ENCODE results near the gene APLF.
A peak's percentile ranks its signal among the peaks of the same experiment; 100 is the strongest.
"Not testable (repeated sequence)": the region's sequence is repeated elsewhere in the genome, so short reads cannot be mapped to it uniquely, and the experiment has no call there.

The APLF gene

DNA sequence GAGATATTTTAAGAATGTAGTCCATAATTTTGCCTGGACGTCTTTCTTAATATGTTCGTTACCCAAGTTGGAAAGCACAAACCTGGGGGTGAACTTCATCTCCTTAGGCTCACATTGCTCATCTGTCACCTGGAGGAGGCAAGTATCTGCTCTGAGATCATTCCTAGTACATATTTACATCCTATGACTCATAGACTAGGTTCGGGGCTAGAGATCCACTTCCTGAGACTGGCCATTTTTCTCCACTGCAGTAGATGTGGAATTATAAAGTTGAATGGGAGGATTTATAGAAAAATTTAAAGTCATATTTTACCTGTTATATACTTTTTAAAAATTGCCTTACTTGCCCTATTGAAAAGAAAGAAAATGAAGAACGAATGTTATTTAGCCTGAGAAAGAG lies 98.5 kb downstream of the APLF start:
- H3K4me3 ChIP-seq = no peak overlapping the region
- H3K36me3 ChIP-seq (replicated peaks) = no peaks in the 10 kb centered on the region
- H3K27me3 ChIP-seq (ENCODE audit: low read depth) = no peaks in the 10 kb centered on the region
- H3K9me3 ChIP-seq = no peaks in the 10 kb centered on the region
- in situ Hi-C loops (cut with MboI; ENCODE audit: low sequenced_read_pairs) = no loop called here
- no peaks in the 10 kb centered on the region for H3K4me1 ChIP-seq
- DNase-seq (ENCODE audit: low spot score in 2 of 2) = no peak

DNA sequence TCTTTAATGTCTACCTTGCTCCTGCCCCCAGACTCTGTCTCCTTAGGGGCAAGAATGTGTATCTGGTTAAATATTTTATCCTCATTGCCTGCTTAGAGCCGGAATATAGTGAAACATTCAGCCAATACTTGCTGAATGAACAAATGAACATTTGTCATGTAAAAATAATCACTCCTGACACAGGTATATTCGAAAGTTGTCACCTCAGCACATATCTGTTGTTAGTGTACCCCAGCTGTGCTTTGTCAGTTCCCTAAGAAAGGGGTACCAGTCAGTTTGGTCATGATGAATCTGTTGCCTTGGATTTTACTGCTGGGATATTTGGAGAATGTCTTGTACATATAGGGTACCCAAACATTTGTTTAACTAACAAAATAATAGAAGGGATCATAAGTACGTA lies 99.0 kb downstream of the APLF start:
- H3K9me3 ChIP-seq = no peaks in the 10 kb centered on the region
- no peak overlapping the region for H3K4me3 ChIP-seq
- in situ Hi-C loops (cut with MboI; ENCODE audit: low sequenced_read_pairs) = no loop called here
- DNase-seq (ENCODE audit: low spot score in 2 of 2) = no peak
- no peaks in the 10 kb centered on the region for H3K4me1 ChIP-seq
- H3K36me3 ChIP-seq (replicated peaks) = no peaks in the 10 kb centered on the region
- no peaks in the 10 kb centered on the region for H3K27me3 ChIP-seq (ENCODE audit: low read depth)

DNA sequence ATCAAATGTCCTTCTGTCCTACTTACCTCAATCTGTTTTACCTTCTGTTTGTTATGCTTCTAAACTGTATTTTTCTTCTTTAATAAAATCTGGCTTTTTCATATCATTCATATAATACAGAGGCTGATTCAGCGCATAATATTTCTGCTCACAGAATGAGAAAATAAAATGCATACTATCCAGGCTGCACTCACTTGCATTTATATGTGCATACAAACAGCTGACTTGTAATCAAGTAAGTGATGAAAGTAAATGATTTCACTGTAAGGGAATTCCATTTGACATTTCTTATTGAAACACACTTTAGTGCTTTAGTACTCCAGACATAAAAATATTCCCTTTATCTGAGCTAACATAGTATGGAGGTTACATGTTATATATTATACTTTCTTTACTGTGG lies 100.7 kb downstream of the APLF start:
- DNase-seq (ENCODE audit: low spot score in 2 of 2) = no peak
- in situ Hi-C loops (cut with MboI; ENCODE audit: low sequenced_read_pairs) = no loop called here
- Histone ChIP-seq H3K27me3 (ENCODE audit: low read depth) (no peaks in the 10 kb centered on the region), H3K4me1 (no peaks in the 10 kb centered on the region), H3K9me3 (no peaks in the 10 kb centered on the region), H3K36me3 (replicated peaks) (no peaks in the 10 kb centered on the region), H3K4me3 (no peak overlapping the region)

DNA sequence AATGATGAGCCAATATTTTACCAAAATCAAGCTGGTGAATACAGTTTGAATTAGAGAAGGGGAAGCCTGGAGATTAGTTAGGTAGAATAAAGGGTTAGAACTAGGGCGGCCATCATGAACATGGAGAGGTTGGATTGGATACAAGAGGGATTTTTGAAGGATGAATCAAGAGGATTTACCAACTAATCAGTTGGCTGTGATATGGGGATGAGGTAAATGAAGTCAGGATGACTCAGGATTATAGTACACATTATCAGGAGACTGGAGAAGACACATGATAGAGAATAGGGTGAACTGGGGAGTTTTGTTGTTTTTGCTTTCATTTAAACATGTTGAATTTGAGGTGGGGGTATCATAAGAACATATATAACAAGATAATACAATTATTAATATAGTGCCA lies 102.2 kb downstream of the APLF start:
- H3K36me3 ChIP-seq (replicated peaks) = no peaks in the 10 kb centered on the region
- in situ Hi-C loops (cut with MboI; ENCODE audit: low sequenced_read_pairs) = no loop called here
- no peak overlapping the region for H3K4me3 ChIP-seq
- no peaks in the 10 kb centered on the region for H3K27me3 ChIP-seq (ENCODE audit: low read depth)
- DNase-seq (ENCODE audit: low spot score in 2 of 2) = no peak
- no peaks in the 10 kb centered on the region for H3K9me3 ChIP-seq
- H3K4me1 ChIP-seq = no peaks in the 10 kb centered on the region

DNA sequence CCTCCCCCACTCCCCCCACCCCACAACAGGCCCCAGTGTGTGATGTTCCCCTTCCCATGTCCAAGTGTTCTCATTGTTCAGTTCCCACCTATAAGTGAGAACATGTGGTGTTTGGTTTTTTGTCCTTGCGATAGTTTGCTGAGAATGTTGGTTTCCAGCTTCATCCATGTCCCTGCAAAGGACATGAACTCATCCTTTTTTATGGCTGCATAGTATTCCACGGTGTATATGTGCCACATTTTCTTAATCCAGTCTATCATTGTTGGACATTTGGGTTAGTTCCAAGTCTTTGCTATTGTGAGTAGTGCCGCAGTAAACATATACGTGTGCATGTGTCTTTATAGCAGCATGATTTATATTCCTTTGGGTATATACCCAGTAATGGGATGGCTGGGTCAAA lies 103.0 kb downstream of the APLF start:
- H3K4me1 ChIP-seq; H3K9me3 ChIP-seq; H3K4me3 ChIP-seq; in situ Hi-C loops (cut with MboI; ENCODE audit: low sequenced_read_pairs); DNase-seq (ENCODE audit: low spot score in 2 of 2); H3K36me3 ChIP-seq (replicated peaks); H3K27me3 ChIP-seq (ENCODE audit: low read depth): not testable (repeated sequence)

DNA sequence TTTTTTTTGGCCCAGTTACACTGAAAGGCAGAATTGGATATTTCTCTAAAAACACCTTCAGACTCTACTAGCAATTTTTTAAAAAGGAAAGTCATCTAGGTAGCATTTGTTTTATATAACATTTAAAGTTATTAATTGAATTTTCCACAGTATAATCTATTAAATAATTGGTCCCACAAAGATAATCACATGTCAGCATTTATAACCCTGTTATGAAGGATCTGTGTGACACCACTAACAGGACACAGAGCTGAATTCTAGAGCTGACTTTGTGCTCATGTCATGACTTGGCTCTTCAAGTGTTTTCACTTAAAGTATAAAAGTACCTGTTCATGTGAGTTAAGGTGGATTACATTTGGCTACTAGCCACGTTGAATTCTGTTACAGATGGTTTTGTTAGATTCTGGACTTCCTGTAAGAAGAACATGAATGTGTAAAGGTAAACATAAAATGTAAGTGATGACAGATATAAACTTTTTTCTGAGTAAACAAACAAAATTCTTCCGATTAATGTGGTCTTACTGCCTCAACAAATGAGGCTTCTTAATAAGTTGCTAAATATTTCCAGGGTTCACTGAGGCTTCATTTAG lies 106.9 kb downstream of the APLF start:
- H3K4me1 ChIP-seq = peaks cover 6% of the 10 kb centered on the region; the same call in 1 of the 2 replicates
- no peaks in the 10 kb centered on the region for H3K9me3 ChIP-seq
- no peak for DNase-seq (ENCODE audit: low spot score in 2 of 2)
- H3K27me3 ChIP-seq (ENCODE audit: low read depth) = no peaks in the 10 kb centered on the region
- H3K4me3 ChIP-seq = no peak overlapping the region
- no peaks in the 10 kb centered on the region for H3K36me3 ChIP-seq (replicated peaks)
- in situ Hi-C loops (cut with MboI; ENCODE audit: low sequenced_read_pairs) = no loop called here

GRCh38 chr2:68577183-68577582 lies 109.8 kb downstream of the APLF start:
- no peak for DNase-seq (ENCODE audit: low spot score in 2 of 2)
- no peak overlapping the region for H3K4me3 ChIP-seq
- in situ Hi-C loops (cut with MboI; ENCODE audit: low sequenced_read_pairs) = no loop called here
- no peaks in the 10 kb centered on the region for H3K36me3 ChIP-seq (replicated peaks)
- H3K4me1 ChIP-seq = peaks cover 6% of the 10 kb centered on the region; the same call in 1 of the 2 replicates
- no peaks in the 10 kb centered on the region for H3K9me3 ChIP-seq
- no peaks in the 10 kb centered on the region for H3K27me3 ChIP-seq (ENCODE audit: low read depth)

DNA sequence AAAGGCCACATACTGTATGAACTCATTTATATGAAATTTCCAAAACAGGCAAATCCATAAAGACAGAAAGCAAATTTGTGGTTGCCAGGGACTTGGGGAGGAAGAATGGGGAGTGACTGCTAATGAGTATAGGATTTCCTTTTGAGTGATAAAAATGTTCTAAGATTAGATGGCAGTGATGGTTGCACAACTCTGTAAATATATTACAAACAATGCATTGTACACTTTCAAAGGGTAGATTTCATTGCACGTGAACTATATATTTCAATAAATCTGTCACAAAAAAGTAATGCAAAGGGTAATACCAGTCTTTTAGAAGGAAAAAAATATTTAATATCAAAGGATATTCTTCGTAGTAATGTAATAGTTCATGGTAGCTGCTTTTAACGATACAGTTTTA lies 112.3 kb downstream of the APLF start:
- no peak for DNase-seq (ENCODE audit: low spot score in 2 of 2)
- in situ Hi-C loops (cut with MboI; ENCODE audit: low sequenced_read_pairs) = no loop called here
- Histone ChIP-seq H3K4me1 (peaks cover 6% of the 10 kb centered on the region; the same call in 1 of the 2 replicates), H3K9me3 (no peaks in the 10 kb centered on the region), H3K36me3 (replicated peaks) (no peaks in the 10 kb centered on the region), H3K4me3 (no peak overlapping the region), H3K27me3 (ENCODE audit: low read depth) (no peaks in the 10 kb centered on the region)

- no peaks in the 10 kb centered on the region for H3K36me3 ChIP-seq (replicated peaks)
Measured at GRCh38 chr2:68588589-68588988, 121.2 kb downstream of the APLF start.

DNA sequence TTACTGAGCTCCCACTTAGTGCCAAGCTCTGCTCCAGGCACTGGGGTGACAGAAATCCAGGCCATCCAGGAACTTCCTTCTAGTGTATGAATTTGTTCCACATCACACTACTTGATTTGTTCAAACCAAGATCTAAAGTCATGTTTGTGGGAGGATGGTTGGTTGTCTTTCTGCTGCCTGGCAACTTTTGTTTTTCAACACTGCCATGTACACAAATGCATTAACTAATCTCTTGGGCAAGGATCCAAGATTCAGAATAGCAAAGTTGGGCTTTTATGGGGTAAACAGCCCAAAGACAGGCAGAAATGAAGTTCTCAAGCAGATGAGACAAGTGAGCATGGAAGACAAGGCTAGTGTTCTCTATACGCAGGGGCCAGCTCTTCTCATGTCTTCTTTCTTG lies 122.6 kb downstream of the APLF start:
- Histone ChIP-seq H3K4me1 (no peaks in the 10 kb centered on the region), H3K4me3 (no peak overlapping the region), H3K27me3 (ENCODE audit: low read depth) (no peaks in the 10 kb centered on the region), H3K9me3 (no peaks in the 10 kb centered on the region), H3K36me3 (replicated peaks) (no peaks in the 10 kb centered on the region)
- in situ Hi-C loops (cut with MboI; ENCODE audit: low sequenced_read_pairs) = no loop called here
- DNase-seq (ENCODE audit: low spot score in 2 of 2) = no peak

More at GRCh38 chr2:68588589-68588988, 121.2 kb downstream of the APLF start:
- Histone ChIP-seq H3K4me1 (no peaks in the 10 kb centered on the region), H3K27me3 (ENCODE audit: low read depth) (no peaks in the 10 kb centered on the region), H3K9me3 (no peaks in the 10 kb centered on the region), H3K4me3 (no peak overlapping the region)
- in situ Hi-C loops (cut with MboI; ENCODE audit: low sequenced_read_pairs) = no loop called here
- no peak for DNase-seq (ENCODE audit: low spot score in 2 of 2)

DNA sequence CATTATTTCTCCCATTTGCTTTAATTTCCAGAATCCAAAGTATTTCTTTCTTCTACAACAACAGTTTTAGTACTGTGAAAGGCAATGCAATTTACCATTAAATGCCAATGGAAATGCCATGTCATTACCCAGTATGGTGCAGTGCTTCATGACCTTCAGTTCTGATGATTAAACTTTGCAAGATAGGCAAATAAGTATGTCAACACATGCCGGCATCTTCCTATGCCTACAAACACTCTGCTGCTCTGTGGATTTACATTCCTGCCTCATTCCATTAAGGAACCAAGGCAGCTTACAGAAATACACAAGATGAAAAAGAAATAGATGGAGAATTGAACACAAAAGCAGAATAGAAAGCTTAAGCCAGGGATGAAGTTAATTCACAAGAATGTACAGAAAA lies 123.3 kb downstream of the APLF start:
- DNase-seq (ENCODE audit: low spot score in 2 of 2) = no peak
- H3K9me3 ChIP-seq = no peaks in the 10 kb centered on the region
- H3K4me3 ChIP-seq = no peak overlapping the region
- no peaks in the 10 kb centered on the region for H3K4me1 ChIP-seq
- in situ Hi-C loops (cut with MboI; ENCODE audit: low sequenced_read_pairs) = no loop called here
- H3K36me3 ChIP-seq (replicated peaks) = no peaks in the 10 kb centered on the region
- no peaks in the 10 kb centered on the region for H3K27me3 ChIP-seq (ENCODE audit: low read depth)

- Histone ChIP-seq H3K36me3 (replicated peaks) (no peaks in the 10 kb centered on the region), H3K4me3 (no peak overlapping the region), H3K4me1 (no peaks in the 10 kb centered on the region), H3K9me3 (no peaks in the 10 kb centered on the region), H3K27me3 (ENCODE audit: low read depth) (no peaks in the 10 kb centered on the region)
- in situ Hi-C loops (cut with MboI; ENCODE audit: low sequenced_read_pairs) = no loop called here
- DNase-seq (ENCODE audit: low spot score in 2 of 2) = no peak
Measured at GRCh38 chr2:68591225-68591624, 123.8 kb downstream of the APLF start.

DNA sequence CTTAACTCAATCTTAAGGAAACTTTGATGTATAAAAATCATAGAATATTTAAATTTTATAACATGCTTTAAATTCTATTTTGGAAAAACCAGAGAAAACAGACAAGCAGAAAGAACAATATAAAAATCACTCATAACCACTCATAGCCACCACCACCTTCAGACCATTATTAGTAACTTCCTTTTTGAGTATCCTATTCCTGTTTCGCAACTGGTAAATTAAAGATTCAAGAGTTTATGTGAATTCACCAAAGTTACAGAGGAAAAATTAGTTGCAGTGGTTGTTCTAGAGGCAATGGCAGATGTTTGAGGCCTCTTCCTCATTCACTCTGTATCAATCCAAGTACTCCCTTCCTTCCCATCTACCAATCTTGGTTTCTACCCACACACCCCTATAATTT lies 126.7 kb downstream of the APLF start:
- H3K4me3 ChIP-seq = no peak overlapping the region
- in situ Hi-C loops (cut with MboI; ENCODE audit: low sequenced_read_pairs) = no loop called here

DNA sequence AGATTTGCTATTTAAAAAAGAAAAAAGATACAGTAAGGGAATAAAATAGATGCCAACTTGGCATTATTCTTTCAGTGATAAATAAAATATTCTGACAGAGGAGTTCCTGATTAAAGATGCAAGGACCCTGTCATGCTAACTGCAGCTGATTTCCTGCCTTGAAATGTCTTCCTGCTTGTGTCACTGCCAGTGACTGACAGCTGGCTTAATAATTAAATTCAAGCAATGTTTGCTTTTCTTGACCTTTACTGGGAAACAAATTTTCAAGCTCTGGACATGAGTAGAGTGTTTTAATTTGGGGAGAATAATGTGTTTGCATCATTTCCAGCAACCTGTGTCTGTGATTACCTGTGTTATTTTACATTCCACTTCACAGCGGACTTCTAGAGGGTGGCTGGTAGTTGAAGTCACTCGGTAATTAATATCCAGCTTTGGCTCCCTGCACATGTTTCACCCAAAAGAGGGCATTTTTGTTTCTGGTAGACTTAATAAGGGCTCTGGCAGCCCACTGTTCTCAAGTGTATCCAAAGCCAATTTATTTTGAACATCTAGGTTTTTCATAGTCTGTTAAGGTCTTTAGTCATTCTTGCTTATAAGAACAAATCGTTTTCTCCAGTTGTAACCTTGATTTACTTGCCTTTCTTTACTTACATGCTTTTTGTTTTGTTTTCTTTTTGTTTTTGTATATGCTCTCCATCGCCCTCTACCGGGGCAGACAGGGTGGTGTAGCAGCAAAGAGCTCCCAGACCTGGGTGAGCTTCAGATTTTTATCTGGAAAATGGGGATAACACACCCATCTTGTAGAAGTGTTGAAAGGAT lies 127.5 kb downstream of the APLF start:
- Histone ChIP-seq H3K27me3 (ENCODE audit: low read depth) (no peaks in the 10 kb centered on the region), H3K9me3 (no peaks in the 10 kb centered on the region), H3K36me3 (replicated peaks) (no peaks in the 10 kb centered on the region), H3K4me3 (no peak overlapping the region), H3K4me1 (no peaks in the 10 kb centered on the region)
- peak; percentile 29 to 69 for DNase-seq (ENCODE audit: low spot score in 2 of 2)
- in situ Hi-C loops (cut with MboI; ENCODE audit: low sequenced_read_pairs) = no loop called here

More for the DNA sequence above, 126.7 kb downstream of the APLF start:
- no peak for DNase-seq (ENCODE audit: low spot score in 2 of 2)
- Histone ChIP-seq H3K27me3 (ENCODE audit: low read depth) (no peaks in the 10 kb centered on the region), H3K4me1 (no peaks in the 10 kb centered on the region), H3K9me3 (no peaks in the 10 kb centered on the region), H3K36me3 (replicated peaks) (no peaks in the 10 kb centered on the region)

DNA sequence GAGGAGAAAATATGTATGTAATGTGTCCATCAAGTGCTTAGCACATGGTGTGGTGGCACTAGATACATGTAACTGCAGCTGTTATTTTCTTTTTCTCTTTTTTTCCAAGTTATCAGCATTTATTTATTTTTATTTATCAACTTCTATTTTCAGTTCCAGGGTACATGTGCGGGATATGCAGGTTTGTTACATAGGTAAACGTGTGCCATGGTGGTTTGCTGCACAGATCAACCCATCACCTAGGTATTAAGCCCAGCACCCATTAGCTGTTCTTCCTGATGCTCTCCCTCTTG lies 128.1 kb downstream of the APLF start:
- H3K4me1 ChIP-seq; H3K9me3 ChIP-seq; in situ Hi-C loops (cut with MboI; ENCODE audit: low sequenced_read_pairs); H3K4me3 ChIP-seq; DNase-seq (ENCODE audit: low spot score in 2 of 2); H3K36me3 ChIP-seq (replicated peaks); H3K27me3 ChIP-seq (ENCODE audit: low read depth): not testable (repeated sequence)

Data from HAP-1 (cell line).